ENCODE measurements around the gene ZFP36.

DNA sequence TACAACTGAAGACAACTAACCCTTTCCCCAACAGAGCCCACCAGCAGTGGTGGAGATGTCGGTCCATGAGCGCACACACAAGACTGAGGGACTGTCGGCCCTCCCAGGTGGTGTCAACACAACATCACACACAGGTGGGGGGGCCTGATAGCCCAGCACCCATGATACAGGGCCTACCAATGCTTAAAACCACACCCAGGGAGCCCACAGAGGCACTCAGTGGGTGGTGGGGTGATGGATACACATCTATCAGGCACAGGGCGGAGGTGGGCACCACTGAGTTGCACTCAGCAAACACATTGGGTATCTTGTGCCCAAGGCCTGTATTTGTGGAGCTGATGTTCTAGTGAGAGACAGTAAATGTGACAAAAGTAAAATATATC is 7.0 kb upstream of the ZFP36 start:
- TF ChIP-seq SUZ12 (IDR thresholded peaks at IDR 0.05; ENCODE audit: extremely low read depth, insufficient read depth, insufficient read length) (no peak), ZNF274 (IDR thresholded peaks at IDR 0.05; ENCODE audit: low read depth, low read length) (no peak), YY1 (IDR thresholded peaks at IDR 0.05; ENCODE audit: insufficient read depth, insufficient read length) (no peak)
